IMR-90 (cell line): ENCODE data around the gene ACOXL. TPM values are rescaled to one million over a fixed set of nuclear protein-coding genes. Genes with fewer than 3 reads are reported as not detected.

Source experiments
- ATAC-seq: fragments of 200-7000 bp; cut with Tn5 transposase; 2 replicates; pipeline ENCODE4 v1.9.1; 2020; ENCODE audit warnings: low read depth, mild to moderate bottlenecking, moderate library complexity
- BruUV-seq: library from RNA; stranded (reverse); fragments of 400-500 nt; replicated peaks from 2 replicates; lab custom pipeline; 2021; lab: Mats Ljungman, UMichigan
- CTCF ChIA-PET: fragments of 300-600 bp; formaldehyde crosslinking; extraction: SDS; loops from one replicate; lab custom pipeline; 2021; ENCODE audit warnings: antibody characterized with exemption; lab: Yijun Ruan, JAX
- POLR2A ChIA-PET: fragments of 300-600 bp; sonication (Branson Sonifier 250); formaldehyde crosslinking; loops from one replicate; lab custom pipeline; 2022; ENCODE audit warnings: antibody characterized with exemption; ENCODE audit not compliant: unreplicated experiment; lab: Charles Lee
- DNase-seq: peaks from one replicate; pipeline ENCODE4 v3.0.0; 2013
- H2AFZ ChIP-seq: replicated peaks from 2 replicates; pipeline ENCODE3; 2013; ENCODE audit warnings: low read length, mild to moderate bottlenecking; ENCODE audit not compliant: poor library complexity
- H2AK5ac ChIP-seq: 2 replicates; pipeline ENCODE4 v1.6.1; 2013; ENCODE audit warnings: low read depth, low read length, inconsistent platforms
- H2AK9ac ChIP-seq: replicated peaks from 2 replicates; pipeline ENCODE3; 2013; ENCODE audit warnings: mild to moderate bottlenecking, low read depth, low read length, moderate library complexity; ENCODE audit not compliant: poor library complexity
- H2BK120ac ChIP-seq: 2 replicates; pipeline ENCODE4 v1.6.1; 2013; ENCODE audit warnings: low read depth, low read length, inconsistent platforms
- H2BK15ac ChIP-seq: 3 replicates; pipeline ENCODE4 v1.6.1; 2013; ENCODE audit warnings: low read depth, low read length, inconsistent platforms
- H2BK20ac ChIP-seq: 2 replicates; pipeline ENCODE4 v1.6.1; 2013; ENCODE audit warnings: low read depth, mild to moderate bottlenecking, inconsistent platforms, low read length, moderate library complexity
- H2BK5ac ChIP-seq: 2 replicates; pipeline ENCODE4 v1.6.1; 2013; ENCODE audit warnings: mild to moderate bottlenecking, low read depth, low read length, inconsistent platforms; ENCODE audit not compliant: poor library complexity, severe bottlenecking
- H3K14ac ChIP-seq: replicated peaks from 2 replicates; pipeline ENCODE4 v1.6.1; 2013; ENCODE audit warnings: low read depth, low read length, inconsistent platforms
- H3K18ac ChIP-seq: 2 replicates; pipeline ENCODE4 v1.6.1; 2013; ENCODE audit warnings: low read depth, low read length, control low read depth
- H3K23ac ChIP-seq: 2 replicates; pipeline ENCODE4 v1.6.1; 2013; ENCODE audit warnings: low read depth, low read length, inconsistent platforms
- H3K27ac ChIP-seq: 2 replicates; pipeline ENCODE4 v1.5.1; 2013; ENCODE audit warnings: mild to moderate bottlenecking, control low read depth, low read length; ENCODE audit not compliant: insufficient read depth
- H3K27me3 ChIP-seq: 2 replicates; pipeline ENCODE4 v1.6.1; 2013; ENCODE audit warnings: low read length; ENCODE audit not compliant: control insufficient read depth, insufficient read depth
- H3K36me3 ChIP-seq: 2 replicates; pipeline ENCODE4 v1.6.1; 2013; ENCODE audit warnings: low read length, mixed read lengths; ENCODE audit not compliant: control insufficient read depth, insufficient read depth
- H3K4ac ChIP-seq: 2 replicates; pipeline ENCODE4 v1.6.1; 2013; ENCODE audit warnings: low read depth, low read length, inconsistent platforms
- H3K4me1 ChIP-seq: 2 replicates; pipeline ENCODE4 v1.6.1; 2013; ENCODE audit warnings: low read length, mixed read lengths; ENCODE audit not compliant: control insufficient read depth, insufficient read depth
- H3K4me2 ChIP-seq: 2 replicates; pipeline ENCODE4 v1.6.1; 2013; ENCODE audit warnings: low read depth, mild to moderate bottlenecking, control low read depth, low read length, moderate library complexity
- H3K4me3 ChIP-seq: 2 replicates; pipeline ENCODE4 v1.5.1; 2013; ENCODE audit warnings: low read depth, mild to moderate bottlenecking, control low read depth, low read length, moderate library complexity; ENCODE audit not compliant: insufficient read depth
- H3K56ac ChIP-seq: 2 replicates; pipeline ENCODE4 v1.6.1; 2013; ENCODE audit warnings: low read length, inconsistent platforms; ENCODE audit not compliant: insufficient read depth; ENCODE audit errors: extremely low read depth
- H3K79me1 ChIP-seq, 2 experiments: 2 replicates each; pipeline ENCODE4 v1.6.1; 2013; ENCODE audit warnings: low read length in 2 of 2, inconsistent platforms in 1 of 2, low read depth in 1 of 2
- H3K9ac ChIP-seq: 2 replicates; pipeline ENCODE4 v1.6.1; 2013; ENCODE audit warnings: low read depth, low read length, control low read depth
- H3K9me1 ChIP-seq: 2 replicates; pipeline ENCODE4 v1.6.1; 2013; ENCODE audit warnings: low read length, inconsistent platforms; ENCODE audit not compliant: insufficient read depth
- H3K9me3 ChIP-seq: 2 replicates; pipeline ENCODE4 v1.6.1; 2013; ENCODE audit warnings: low read length; ENCODE audit not compliant: control insufficient read depth, insufficient read depth
- H4K20me1 ChIP-seq: 2 replicates; pipeline ENCODE4 v1.6.1; 2013; ENCODE audit warnings: low read length, inconsistent platforms; ENCODE audit not compliant: insufficient read depth
- H4K5ac ChIP-seq: 2 replicates; pipeline ENCODE4 v1.6.1; 2013; ENCODE audit warnings: mild to moderate bottlenecking, low read depth, low read length, control low read depth
- H4K8ac ChIP-seq, 2 experiments: 2 replicates each; pipeline ENCODE4 v1.6.1; 2013; ENCODE audit warnings: low read depth in 2 of 2, low read length in 2 of 2, control low read depth in 1 of 2, inconsistent platforms in 1 of 2
- H4K91ac ChIP-seq: 2 replicates; pipeline ENCODE4 v1.6.1; 2013; ENCODE audit warnings: low read depth, low read length, inconsistent platforms; ENCODE audit not compliant: insufficient read depth
- BHLHE40 ChIP-seq: fragments of 150-350 bp; IDR thresholded peaks from 2 replicates; pipeline ENCODE4 v1.6.1; 2016; ENCODE audit warnings: mild to moderate bottlenecking, low read depth, low read length
- CEBPB ChIP-seq: IDR thresholded peaks from 2 replicates; pipeline ENCODE4 v1.6.1; 2012; ENCODE audit warnings: low read depth, low read length, improper control_type of control experiment
- CHD1 ChIP-seq: IDR thresholded peaks from 2 replicates; pipeline ENCODE4 v1.6.1; 2012; ENCODE audit warnings: low read depth, low read length, improper control_type of control experiment
- FOS ChIP-seq: fragments of 150-350 bp; IDR thresholded peaks from 2 replicates; pipeline ENCODE4 v1.6.1; 2016; ENCODE audit warnings: low read depth, low read length
- MAFK ChIP-seq: IDR thresholded peaks from 2 replicates; pipeline ENCODE4 v1.6.1; 2012; ENCODE audit warnings: low read depth, low read length, improper control_type of control experiment
- MAZ ChIP-seq: IDR thresholded peaks from 2 replicates; pipeline ENCODE4 v1.6.1; 2012; ENCODE audit warnings: low read depth, mild to moderate bottlenecking, low read length, improper control_type of control experiment, moderate library complexity, borderline replicate concordance
- MXI1 ChIP-seq: IDR thresholded peaks from 2 replicates; pipeline ENCODE4 v1.6.1; 2012; ENCODE audit warnings: low read depth, mild to moderate bottlenecking, low read length, moderate library complexity, borderline replicate concordance
- NFE2L2 ChIP-seq: fragments of 150-350 bp; IDR thresholded peaks from 2 replicates; pipeline ENCODE4 v1.6.1; 2016; ENCODE audit warnings: low read depth, mild to moderate bottlenecking, low read length
- POLR2A ChIP-seq: IDR thresholded peaks from 2 replicates; pipeline ENCODE4 v1.6.1; 2012; ENCODE audit warnings: mild to moderate bottlenecking, low read depth, low read length
- RAD21 ChIP-seq: IDR thresholded peaks from 2 replicates; pipeline ENCODE4 v1.6.1; 2012; ENCODE audit warnings: low read length, improper control_type of control experiment
- RCOR1 ChIP-seq: IDR thresholded peaks from 2 replicates; pipeline ENCODE4 v1.6.1; 2012; ENCODE audit warnings: mild to moderate bottlenecking, low read length, improper control_type of control experiment; ENCODE audit not compliant: insufficient replicate concordance
- RFX5 ChIP-seq: IDR thresholded peaks from 2 replicates; pipeline ENCODE4 v1.8.0; 2012; ENCODE audit warnings: low read depth, mild to moderate bottlenecking, low read length, moderate library complexity
- SMC3 ChIP-seq: fragments of 150-350 bp; IDR thresholded peaks from 2 replicates; pipeline ENCODE4 v1.6.1; 2016; ENCODE audit warnings: low read depth, mild to moderate bottlenecking, antibody characterized with exemption, low read length, moderate library complexity
- WGBS, 2 experiments: methylation state at CpG; one replicate each; pipeline versions ENCODE4 v1.1.5 to v1.1.7; 2013; ENCODE audit warnings: missing lambda C conversion rate in 2 of 2; ENCODE audit not compliant: insufficient read length in 1 of 2; ENCODE audit errors: extremely low coverage in 2 of 2; 5-methylcytosine and 5-hydroxymethylcytosine counted together
- dilution Hi-C: fragments of 300-500 bp; cut with HindIII; formaldehyde crosslinking; loops from one replicate; pipeline ENCODE4 v1.14.3; 2018; ENCODE audit warnings: low sequenced_read_pairs; ENCODE audit not compliant: unreplicated experiment
- in situ Hi-C: fragments of 300-500 bp; cut with MboI; formaldehyde crosslinking; loops from 3 replicates; pipeline ENCODE4 v1.14.3; 2019; ENCODE audit warnings: low sequenced_read_pairs, inconsistent platforms, mixed read lengths
- intact Hi-C: fragments of 100-400 bp; cut with micrococcal nuclease; formaldehyde crosslinking; loops from 2 replicates; pipeline ENCODE4 v1.10.0; 2022
- polyA plus RNA-seq, 3 experiments: library from polyadenylated mRNA; depleted of rRNA; stranded (reverse); fragments of >200 nt; gene quantifications; 2 replicates each; pipeline ENCODE4 v1.2.3, GENCODE V29; 2012; ENCODE audit warnings: low replicate concordance in 1 of 3
- total RNA-seq: library from RNA; depleted of rRNA; stranded (reverse); fragments of >200 nt; gene quantifications from 2 replicates; pipeline ENCODE4 v1.2.3, GENCODE V29; 2012
- TF ChIP-seq, protein P1 (sequence below): conservative IDR thresholded peaks from 2 replicates; pipeline ENCODE4 v1.5.1; 2012; ENCODE audit warnings: mild to moderate bottlenecking, low read depth, low read length, improper control_type of control experiment
- TF ChIP-seq, protein P2 (sequence below): fragments of 150-350 bp; IDR thresholded peaks from 2 replicates; pipeline ENCODE4 v1.6.1; 2016; ENCODE audit warnings: low read depth, mild to moderate bottlenecking, low read length, moderate library complexity, borderline replicate concordance
- TF ChIP-seq, protein P3 (sequence below): fragments of 150-350 bp; IDR thresholded peaks from 2 replicates; pipeline ENCODE4 v1.6.1; 2017; ENCODE audit warnings: mild to moderate bottlenecking, antibody characterized with exemption, low read length, low read depth

The ACOXL gene
- total and polyA plus RNA-seq, 2 of the 4 experiments (the other 2 are of a cell fraction): not detected

DNA sequence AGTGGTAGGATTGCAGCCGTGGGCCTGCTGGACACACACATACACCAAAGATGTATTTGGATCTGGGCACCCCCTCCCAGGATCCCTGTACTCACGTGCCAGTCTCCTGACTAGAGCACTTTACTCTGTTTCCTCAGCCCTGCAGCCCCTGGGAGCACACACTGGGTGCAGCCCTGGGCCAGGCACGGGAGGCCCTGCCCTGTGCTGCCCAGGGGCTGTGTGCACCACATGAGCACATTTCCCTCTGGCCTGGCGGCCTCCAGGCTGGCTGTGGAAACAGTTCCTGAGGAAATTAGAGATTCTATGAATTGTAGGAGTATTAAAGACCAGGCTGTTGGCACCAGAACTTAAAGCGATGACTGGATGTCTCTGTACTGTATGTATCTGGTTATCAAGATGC lies 433.7 kb downstream of the ACOXL start:
- dilution Hi-C loops: no loop called here
- H4K5ac ChIP-seq: no peak overlapping the region
- peaks cover 13% of the 10 kb centered on the region for H3K4me1 ChIP-seq
- H2BK15ac ChIP-seq: no peak overlapping the region
- no peak overlapping the region for H3K23ac ChIP-seq
- H3K4ac ChIP-seq: no peak overlapping the region
- intact Hi-C loops: no loop called here
- H2BK120ac ChIP-seq: no peak overlapping the region
- H4K91ac ChIP-seq: no peak overlapping the region
- 100% methylated on average over 2 of the region's 5 CpGs; no CpG with 5 or more reads in 1 of the 2 experiments for WGBS, 2 experiments
- no peak overlapping the region for H2AK9ac ChIP-seq
- no peak overlapping the region for H3K9ac ChIP-seq
- H2BK5ac ChIP-seq: no peak overlapping the region
- no peak overlapping the region for H2BK20ac ChIP-seq
- no peak overlapping the region for H2AK5ac ChIP-seq
- no peak overlapping the region for H2AFZ ChIP-seq
- H3K27ac ChIP-seq: no peak overlapping the region
- H3K56ac ChIP-seq: no peak overlapping the region
- no peak overlapping the region for H4K8ac ChIP-seq
- in situ Hi-C loops: no loop called here
- peaks cover 6% of the 10 kb centered on the region; the same call in 1 of the 2 replicates for H3K27me3 ChIP-seq
- CTCF ChIA-PET: no interaction called here
- H3K18ac ChIP-seq: no peak overlapping the region
- peaks cover 15% of the 10 kb centered on the region for H4K20me1 ChIP-seq
- TF ChIP-seq CHD1 (no peak), NFE2L2 (no peak), POLR2A (no peak), CEBPB (no peak), RFX5 (no peak), FOS (no peak), MXI1 (no peak), MAFK (no peak), SMC3 (no peak), BHLHE40 (no peak), RAD21 (no peak), RCOR1 (no peak), MAZ (no peak)
- TF ChIP-seq, protein P1, sequence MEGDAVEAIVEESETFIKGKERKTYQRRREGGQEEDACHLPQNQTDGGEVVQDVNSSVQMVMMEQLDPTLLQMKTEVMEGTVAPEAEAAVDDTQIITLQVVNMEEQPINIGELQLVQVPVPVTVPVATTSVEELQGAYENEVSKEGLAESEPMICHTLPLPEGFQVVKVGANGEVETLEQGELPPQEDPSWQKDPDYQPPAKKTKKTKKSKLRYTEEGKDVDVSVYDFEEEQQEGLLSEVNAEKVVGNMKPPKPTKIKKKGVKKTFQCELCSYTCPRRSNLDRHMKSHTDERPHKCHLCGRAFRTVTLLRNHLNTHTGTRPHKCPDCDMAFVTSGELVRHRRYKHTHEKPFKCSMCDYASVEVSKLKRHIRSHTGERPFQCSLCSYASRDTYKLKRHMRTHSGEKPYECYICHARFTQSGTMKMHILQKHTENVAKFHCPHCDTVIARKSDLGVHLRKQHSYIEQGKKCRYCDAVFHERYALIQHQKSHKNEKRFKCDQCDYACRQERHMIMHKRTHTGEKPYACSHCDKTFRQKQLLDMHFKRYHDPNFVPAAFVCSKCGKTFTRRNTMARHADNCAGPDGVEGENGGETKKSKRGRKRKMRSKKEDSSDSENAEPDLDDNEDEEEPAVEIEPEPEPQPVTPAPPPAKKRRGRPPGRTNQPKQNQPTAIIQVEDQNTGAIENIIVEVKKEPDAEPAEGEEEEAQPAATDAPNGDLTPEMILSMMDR: no peak
- TF ChIP-seq, protein P2, sequence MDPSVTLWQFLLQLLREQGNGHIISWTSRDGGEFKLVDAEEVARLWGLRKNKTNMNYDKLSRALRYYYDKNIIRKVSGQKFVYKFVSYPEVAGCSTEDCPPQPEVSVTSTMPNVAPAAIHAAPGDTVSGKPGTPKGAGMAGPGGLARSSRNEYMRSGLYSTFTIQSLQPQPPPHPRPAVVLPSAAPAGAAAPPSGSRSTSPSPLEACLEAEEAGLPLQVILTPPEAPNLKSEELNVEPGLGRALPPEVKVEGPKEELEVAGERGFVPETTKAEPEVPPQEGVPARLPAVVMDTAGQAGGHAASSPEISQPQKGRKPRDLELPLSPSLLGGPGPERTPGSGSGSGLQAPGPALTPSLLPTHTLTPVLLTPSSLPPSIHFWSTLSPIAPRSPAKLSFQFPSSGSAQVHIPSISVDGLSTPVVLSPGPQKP: no peak
- TF ChIP-seq, protein P3, sequence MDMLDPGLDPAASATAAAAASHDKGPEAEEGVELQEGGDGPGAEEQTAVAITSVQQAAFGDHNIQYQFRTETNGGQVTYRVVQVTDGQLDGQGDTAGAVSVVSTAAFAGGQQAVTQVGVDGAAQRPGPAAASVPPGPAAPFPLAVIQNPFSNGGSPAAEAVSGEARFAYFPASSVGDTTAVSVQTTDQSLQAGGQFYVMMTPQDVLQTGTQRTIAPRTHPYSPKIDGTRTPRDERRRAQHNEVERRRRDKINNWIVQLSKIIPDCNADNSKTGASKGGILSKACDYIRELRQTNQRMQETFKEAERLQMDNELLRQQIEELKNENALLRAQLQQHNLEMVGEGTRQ: no peak
- H3K79me1 ChIP-seq: no peaks in the 10 kb centered on the region; a peak in 1 of 4 replicates
- H3K4me3 ChIP-seq: no peak overlapping the region
- DNase-seq (no peak), ATAC-seq (no peak)
- H3K9me3 ChIP-seq: no peaks in the 10 kb centered on the region
- no peak overlapping the region for H3K14ac ChIP-seq
- no peak overlapping the region for H3K4me2 ChIP-seq
- peaks cover 7% of the 10 kb centered on the region for H3K9me1 ChIP-seq
- H3K36me3 ChIP-seq: peaks cover 23% of the 10 kb centered on the region; the same call in 1 of the 2 replicates
- BruUV-seq: no TSS peak
- POLR2A ChIA-PET: no interaction called here
